ENCODE measurements around the gene TESK2.
A peak's percentile ranks its signal among the peaks of the same experiment; 100 is the strongest.
"Not testable (repeated sequence)": the region's sequence is repeated elsewhere in the genome, so short reads cannot be mapped to it uniquely, and the experiment has no call there.

TESK2 gene

GRCh38 chr1:45423906-45424678 is 66.9 kb downstream of the TESK2 start:
- FAIRE-seq: no peak
- DNase-seq (ENCODE audit: insufficient read length, low spot score): no peak

- no peak for FAIRE-seq
Observed at GRCh38 chr1:45421935-45422334, 69.0 kb downstream of the TESK2 start.

GRCh38 chr1:45414746-45415145 is 76.2 kb downstream of the TESK2 start:
- FAIRE-seq (no peak), DNase-seq (ENCODE audit: insufficient read length, low spot score) (no peak)

More at GRCh38 chr1:45421935-45422334, 69.0 kb downstream of the TESK2 start:
- no peak for DNase-seq (ENCODE audit: insufficient read length, low spot score)

GRCh38 chr1:45412899-45413298 is 78.1 kb downstream of the TESK2 start:
- FAIRE-seq (no peak), DNase-seq (ENCODE audit: insufficient read length, low spot score) (no peak)

DNA sequence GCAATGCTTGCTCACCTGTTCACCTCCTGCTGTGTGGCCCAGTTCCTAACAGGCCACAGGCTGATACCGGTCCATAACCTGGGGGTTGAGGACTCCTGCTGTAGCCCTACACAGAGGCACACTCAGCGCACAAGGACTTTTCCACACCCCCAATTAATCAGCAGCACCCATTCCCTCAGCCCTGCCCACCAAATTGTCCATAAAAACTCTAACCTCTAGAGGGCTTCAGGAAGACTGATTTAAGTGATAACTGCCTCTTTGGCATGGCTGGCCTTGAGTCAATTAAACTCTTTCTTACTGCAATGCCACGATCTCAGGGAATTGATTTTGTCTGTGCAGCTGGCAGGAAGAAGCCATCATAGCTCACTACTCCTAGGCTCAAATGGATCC is 79.5 kb downstream of the TESK2 start:
- FAIRE-seq: peak; percentile 39
- DNase-seq (ENCODE audit: insufficient read length, low spot score): no peak

- DNase-seq (ENCODE audit: insufficient read length, low spot score): no peak
- no peak for FAIRE-seq
Observed at GRCh38 chr1:45410850-45411509, 80.0 kb downstream of the TESK2 start.

DNA sequence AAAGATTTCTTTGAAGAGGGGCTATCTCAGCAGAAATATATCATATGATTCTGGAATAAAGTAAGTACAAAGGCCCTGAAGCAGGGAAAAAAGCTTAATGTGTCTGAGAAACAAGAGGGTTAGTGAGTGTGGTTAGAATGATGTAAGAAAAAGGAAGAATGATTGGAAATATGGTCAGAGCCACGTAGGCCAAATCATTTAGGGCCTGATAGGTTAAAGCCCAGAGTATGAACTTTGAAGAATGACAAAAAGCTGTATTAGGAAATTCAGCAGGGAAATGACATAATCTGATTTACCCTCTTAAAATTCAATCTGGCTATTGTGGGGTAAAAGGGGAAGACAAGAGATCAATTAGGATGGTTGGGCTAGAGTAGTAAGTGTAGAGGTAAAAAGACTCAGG is 81.7 kb downstream of the TESK2 start:
- DNase-seq (ENCODE audit: insufficient read length, low spot score) (no peak), FAIRE-seq (no peak)

- no peak for FAIRE-seq
- DNase-seq (ENCODE audit: insufficient read length, low spot score): no peak
Observed at GRCh38 chr1:45407629-45408287, 83.2 kb downstream of the TESK2 start.

DNA sequence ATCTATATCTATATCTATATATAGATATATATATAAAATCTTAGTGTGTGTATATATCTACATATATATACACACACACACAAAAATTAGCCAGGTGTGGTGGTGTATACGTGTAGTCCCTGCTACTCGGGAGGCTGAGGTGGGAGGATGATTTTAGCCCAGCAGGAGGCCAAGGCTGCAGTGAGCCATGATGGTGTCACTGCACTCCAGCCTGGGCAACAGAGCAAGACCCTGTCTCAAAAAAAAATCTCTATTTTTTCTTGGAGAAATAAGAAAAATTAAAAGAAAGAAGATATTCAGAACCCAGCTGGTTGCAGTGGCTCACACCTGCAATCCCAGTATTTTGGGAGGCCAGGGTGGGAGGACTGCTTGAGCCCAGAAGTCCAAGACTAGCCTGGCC is 85.3 kb downstream of the TESK2 start:
- FAIRE-seq: no peak
- DNase-seq (ENCODE audit: insufficient read length, low spot score): no peak

DNA sequence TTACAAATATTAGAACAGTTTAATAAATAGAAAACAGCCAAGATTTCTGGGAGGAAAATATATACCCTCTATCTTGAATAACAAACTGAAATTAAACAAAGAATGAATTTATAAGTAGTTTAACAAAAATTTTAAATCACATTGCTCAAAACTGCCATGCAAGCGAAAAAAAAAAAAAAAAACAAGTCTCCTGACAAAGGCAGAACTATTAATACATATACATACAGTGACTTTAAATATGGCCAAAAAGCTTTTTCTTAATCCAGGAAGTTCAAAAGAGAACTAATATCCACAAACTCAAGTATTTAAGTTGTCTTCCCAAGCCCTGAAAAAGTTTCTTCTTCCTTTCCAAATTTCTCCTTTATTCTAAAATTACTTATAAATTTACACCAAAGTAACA is 87.2 kb downstream of the TESK2 start:
- DNase-seq (ENCODE audit: insufficient read length, low spot score) (no peak), FAIRE-seq (no peak)

DNA sequence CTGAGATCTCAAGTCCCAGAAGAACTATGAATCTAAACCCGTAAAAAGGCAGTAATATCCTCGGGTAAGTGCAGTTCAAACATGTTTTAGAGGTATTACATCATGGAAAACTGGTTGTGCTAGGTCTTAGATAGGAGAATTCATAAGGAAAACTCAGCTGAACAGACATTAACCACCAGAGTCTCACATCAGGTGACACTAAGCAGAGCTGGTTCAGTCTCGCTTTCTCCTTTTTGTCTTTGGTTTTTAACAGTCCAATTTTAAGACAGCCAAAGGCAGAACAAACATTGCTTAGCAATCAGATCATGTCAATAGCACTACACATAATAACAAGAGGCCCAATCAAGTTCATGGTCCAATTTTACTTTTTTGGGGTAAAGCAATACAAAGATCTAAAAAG is 87.7 kb downstream of the TESK2 start:
- no peak for FAIRE-seq

DNA sequence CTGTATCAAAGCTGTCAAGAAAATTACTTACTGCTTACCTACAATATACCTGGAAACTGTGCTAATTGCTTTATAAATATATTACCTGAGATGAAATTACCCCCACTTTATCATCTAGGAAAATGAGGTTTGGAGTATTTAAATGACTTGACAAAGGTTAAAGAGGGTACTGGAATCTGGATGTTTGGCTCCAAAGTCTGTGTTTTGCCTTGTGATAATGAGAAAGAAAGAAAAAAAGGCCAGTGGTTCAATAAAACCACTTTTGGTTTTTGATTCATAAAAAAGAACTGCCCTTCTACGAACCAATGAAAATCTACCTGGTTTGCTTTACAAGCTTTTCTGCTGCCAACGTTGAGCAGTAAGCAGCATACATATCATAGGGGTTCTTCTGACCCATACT is 89.4 kb downstream of the TESK2 start:
- FAIRE-seq (no peak), DNase-seq (ENCODE audit: insufficient read length, low spot score) (no peak)

More for the DNA sequence above, 87.7 kb downstream of the TESK2 start:
- no peak for DNase-seq (ENCODE audit: insufficient read length, low spot score)

- no peak for FAIRE-seq
- no peak for DNase-seq (ENCODE audit: insufficient read length, low spot score)
Observed at GRCh38 chr1:45400049-45400448, 90.9 kb downstream of the TESK2 start.

- FAIRE-seq: no peak
- DNase-seq (ENCODE audit: insufficient read length, low spot score): no peak
Observed at GRCh38 chr1:45397285-45397684, 93.7 kb downstream of the TESK2 start.

GRCh38 chr1:45395582-45395981 is 95.4 kb downstream of the TESK2 start:
- FAIRE-seq (no peak), DNase-seq (ENCODE audit: insufficient read length, low spot score) (no peak)

GRCh38 chr1:45395051-45395450 is 95.9 kb downstream of the TESK2 start:
- FAIRE-seq: peak; percentile 28
- no peak for DNase-seq (ENCODE audit: insufficient read length, low spot score)

DNA sequence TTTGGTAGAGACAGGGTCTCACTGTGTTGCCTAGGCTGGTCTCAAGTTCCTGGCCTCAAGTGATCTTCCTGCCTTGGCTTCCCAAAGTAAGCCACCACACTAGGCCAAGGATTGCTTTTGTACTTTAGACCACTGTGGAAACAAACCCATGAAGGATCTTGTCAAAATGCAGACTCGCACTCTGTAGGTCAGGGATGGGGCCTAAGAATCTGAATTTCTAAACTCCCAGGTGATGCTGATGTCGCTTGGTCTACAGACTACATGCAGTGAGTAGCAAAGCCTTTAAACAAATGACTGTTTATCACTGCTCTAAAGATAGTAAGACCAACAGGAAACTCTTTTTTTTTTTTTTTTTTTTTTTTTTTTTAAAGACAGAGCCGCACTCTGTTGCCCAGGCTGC is 96.6 kb downstream of the TESK2 start:
- DNase-seq (ENCODE audit: insufficient read length, low spot score) (no peak), FAIRE-seq (peak; percentile 79)

DNA sequence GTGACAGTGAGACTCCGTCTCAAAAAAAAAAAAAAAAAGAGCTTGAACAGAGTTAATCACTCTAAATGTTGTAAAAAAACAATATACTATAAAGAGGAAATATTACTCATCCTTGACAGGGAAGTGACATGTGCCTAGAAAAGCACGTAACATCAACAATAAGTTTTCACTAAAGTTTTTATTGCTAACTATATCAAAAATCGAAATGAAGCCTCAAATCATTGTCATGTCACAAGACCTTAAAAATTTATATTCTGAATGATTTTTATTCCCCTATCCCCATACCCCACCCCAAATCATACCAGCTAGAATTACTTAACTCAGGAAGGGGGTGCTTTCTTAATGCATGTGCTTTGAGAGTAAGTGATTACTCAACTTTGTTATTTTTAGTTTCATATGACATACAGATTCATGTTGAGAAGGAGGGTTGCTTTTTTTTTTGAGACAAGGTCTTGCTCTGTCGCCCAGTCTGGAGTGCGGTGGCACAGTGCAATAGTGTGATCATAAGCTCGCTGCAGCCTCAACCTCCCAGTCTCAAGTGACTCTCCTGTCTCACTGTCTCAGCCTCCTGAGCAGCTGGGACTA is 97.2 kb downstream of the TESK2 start:
- DNase-seq (ENCODE audit: insufficient read length, low spot score): no peak
- FAIRE-seq: no peak

DNA sequence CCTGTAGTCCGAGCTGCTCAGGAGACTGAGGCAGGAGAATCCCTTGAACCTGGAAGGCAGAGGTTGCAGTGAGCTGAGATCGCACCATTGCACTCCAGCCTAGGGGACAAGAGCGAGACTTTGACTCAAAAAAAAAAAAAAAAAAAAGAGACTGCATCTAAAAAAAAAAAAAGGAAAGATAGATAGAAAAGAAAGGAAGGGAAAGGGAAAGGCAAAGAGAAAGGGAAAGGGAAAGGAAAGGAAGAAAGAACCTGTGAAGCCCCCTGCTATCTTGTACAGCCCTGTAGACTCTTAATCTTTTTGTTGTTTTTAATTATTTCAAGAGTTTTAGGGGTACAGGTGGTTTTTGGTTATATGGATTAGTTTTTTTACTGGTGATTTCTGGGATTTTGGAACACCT is 104.7 kb downstream of the TESK2 start:
- DNase-seq (ENCODE audit: insufficient read length, low spot score) (no peak), FAIRE-seq (no peak)

GRCh38 chr1:45385302-45385701 is 105.7 kb downstream of the TESK2 start:
- DNase-seq (ENCODE audit: insufficient read length, low spot score): no peak
- FAIRE-seq: no peak

- not testable (repeated sequence) for FAIRE-seq; DNase-seq (ENCODE audit: insufficient read length, low spot score)
Observed at GRCh38 chr1:45384213-45384612, 106.8 kb downstream of the TESK2 start.

All from GM19239 (cell line).